Kidney capillary endothelial cell (primary cell): ENCODE results near the gene ASGR1.

ENCODE experiments used
- DNase-seq: peaks from one replicate; pipeline ENCODE4 v3.0.0-alpha.2; 2018; ENCODE audit warnings: low spot score

ASGR1 gene

DNA sequence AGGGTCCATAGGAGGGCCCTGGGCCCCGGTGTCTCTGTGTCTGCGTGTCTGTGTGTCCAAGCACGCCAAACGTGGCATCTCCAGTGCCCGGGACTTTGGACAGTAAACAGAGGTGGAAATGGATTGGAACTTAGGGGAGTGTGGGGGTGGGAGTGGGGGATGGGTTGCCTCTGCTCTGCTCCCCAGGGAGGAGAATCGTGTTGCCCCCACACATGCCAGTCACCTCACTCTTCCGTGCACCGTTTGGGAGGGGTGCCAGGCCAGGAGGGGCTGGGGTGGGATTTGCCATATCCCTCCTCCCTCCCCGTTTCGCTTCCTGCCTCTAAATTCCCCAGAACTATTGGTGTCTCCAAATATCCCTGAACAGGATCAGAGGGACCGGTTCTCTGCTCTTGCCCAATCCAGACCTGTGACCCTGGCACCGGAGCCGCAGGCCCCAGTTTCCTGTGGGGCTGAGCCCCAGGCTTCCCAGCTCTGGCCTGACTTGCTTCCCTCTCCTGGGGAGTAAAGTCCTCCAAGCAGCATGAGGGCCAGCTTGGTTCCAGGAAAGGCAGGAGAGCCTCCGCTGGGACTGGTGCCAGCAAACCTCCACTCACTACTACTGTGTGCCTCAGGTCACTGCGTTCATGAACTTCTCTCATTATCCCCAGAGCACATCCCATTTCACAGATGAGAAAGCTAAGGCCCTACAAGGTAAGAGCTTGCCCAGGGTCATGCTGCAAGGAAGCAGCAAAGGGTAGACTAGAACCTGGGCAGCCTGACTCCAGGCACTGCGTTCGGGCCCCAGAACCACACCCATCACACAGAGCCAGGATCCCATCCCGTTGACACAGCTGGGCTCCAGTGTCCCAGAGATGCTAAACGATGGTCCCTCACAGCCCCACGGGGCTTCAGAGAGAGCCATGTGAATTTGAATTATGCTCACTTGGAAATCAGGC, at the start of gene ASGR1:
ASGR1 (minus strand) TSS at position 54 of the 938 bp plus-strand sequence. CDS start 807 bp downstream, outside the sequence.
- DNase-seq: no peak

- DNase-seq: no peak
Measured at GRCh38 chr17:7228920-7229319, 49.8 kb upstream of the ASGR1 start.

DNA sequence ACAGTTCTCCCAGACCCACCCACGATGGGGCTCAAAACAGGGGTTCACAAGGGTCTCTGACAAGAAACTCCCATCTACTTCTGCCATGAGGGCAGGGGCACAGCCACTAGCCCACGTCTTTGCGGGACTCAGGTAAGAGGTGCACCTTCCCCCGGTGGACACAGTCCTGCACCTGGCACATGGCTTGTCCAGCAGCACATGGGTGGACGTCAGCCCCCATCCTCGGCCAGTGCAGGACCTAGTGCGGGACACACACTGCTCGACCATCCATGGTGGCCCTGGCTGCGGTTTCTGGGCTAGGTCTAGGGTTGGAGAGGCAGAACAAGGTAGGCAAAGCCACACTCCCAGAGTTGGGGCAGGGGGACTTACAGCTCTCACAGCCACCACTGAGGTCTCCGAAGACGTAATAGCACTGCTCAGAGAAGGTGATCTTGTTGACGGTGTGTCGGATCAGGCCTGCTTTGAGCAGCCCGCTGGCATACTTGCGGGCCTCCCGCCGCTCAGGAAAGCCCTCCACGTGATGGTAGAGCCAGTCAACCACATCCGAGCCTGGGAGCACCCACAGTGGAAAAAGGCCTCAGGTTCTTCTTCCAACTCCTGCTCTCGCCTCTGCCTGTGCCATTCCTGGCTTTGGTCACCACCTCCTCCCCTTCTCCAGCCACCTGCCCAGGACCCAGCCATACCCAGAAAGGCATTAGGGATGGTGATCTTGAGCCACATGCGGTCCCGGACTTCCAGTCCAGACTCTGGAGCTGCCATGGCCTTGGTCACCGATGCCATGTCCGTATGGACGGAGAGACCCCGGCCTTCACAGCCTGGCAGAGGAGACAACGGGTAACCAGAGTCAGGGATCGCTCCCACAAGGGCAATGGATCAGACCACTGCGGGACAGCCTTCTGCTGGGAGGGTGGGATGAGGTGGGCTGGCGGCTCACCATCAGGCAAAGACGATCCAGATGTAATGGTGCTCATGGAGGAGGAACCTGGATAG, 47.8 kb upstream of the ASGR1 start:
- no peak for DNase-seq

DNA sequence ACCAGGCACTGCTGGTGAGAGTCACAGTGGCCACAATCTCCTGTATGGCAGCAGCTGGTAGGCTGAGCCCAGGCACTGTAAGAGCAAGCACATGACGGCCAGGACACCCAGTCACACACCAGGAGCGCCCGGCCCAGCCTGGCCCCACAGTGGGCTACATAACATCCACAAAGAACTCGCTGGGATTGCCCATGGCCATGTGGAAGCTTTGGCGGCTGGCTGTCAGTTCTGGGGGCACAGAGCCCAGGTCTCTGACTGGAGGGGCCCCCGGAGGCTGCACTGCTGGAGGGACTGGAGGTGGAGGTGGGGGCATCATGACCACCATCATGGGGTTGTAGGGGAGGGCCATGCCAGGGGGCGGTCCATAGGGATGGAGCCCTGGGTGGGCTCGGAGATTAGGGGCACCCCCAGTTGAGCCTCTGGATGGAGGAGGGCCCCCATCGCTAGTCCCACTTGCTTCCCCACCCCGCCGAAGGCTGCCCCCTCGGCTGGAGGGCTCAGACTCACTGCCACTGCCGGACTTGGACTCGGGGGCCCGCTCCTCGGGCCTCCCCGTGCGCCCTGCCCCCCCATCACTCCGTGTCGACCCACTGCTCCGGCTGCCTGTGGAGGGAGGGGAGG, 46.7 kb upstream of the ASGR1 start:
- no peak for DNase-seq

GRCh38 chr17:7224661-7225111, 45.5 kb upstream of the ASGR1 start:
- DNase-seq: no peak

DNA sequence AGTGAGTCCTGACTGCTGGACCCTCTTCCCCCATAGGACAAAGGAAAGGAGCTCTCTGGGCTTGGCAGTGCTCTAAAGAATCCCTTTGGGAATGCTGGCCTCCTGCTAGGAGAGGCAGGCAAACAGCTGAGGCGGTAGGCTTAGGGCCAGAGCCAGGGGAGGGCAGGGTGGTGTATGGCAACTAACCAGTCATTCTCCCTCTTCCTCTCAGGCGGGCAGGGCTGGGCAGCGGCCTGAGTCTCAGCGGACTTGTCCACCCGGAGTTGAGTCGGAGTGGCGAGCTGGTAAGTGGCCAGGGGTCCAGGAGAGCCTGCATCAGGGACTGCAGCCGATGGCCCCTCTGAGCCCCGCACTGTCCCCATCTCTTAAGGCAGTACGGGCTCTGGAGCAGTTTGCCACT, 44.9 kb upstream of the ASGR1 start:
- DNase-seq: no peak

- no peak for DNase-seq
Measured at GRCh38 chr17:7223375-7223774, 44.2 kb upstream of the ASGR1 start.

- DNase-seq: no peak
Measured at GRCh38 chr17:7222972-7223292, 43.8 kb upstream of the ASGR1 start.

DNA sequence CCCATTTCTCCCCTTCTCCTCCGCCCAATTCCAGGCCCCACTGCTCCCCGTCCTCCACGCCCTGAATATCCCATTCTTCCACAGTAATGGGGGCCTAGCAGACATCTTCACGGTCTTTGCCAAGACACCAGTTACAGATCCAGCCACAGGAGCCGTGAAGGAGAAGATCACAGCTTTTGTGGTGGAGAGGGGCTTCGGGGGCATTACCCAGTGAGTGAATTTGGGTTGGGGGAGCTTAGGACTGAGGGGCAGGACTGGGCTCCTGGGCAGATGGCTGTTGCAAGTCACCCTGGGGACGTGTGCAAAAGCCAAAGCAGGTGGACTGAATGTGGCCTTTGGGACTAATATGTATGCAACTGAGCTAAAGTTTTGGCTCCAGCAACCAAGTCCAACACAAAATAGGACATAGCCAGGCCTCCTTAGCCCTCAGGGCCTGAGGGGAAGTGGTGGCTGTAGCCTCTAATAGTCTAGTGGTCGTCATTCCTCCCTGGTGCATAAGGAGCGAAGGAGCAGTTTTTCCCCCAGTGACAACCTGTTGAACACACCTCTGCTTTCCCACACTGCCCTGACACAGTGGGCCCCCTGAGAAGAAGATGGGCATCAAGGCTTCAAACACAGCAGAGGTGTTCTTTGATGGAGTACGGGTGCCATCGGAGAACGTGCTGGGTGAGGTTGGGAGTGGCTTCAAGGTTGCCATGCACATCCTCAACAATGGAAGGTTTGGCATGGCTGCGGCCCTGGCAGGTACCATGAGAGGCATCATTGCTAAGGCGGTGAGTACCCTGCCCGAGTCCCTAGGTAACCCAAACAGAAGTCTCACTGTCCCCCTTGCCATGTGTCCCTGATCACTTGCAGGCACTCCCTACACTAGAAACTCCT, 43.2 kb upstream of the ASGR1 start:
- no peak for DNase-seq

GRCh38 chr17:7221278-7222092, 42.3 kb upstream of the ASGR1 start:
- DNase-seq: no peak

- no peak for DNase-seq
Measured at GRCh38 chr17:7220593-7221277, 41.6 kb upstream of the ASGR1 start.

DNA sequence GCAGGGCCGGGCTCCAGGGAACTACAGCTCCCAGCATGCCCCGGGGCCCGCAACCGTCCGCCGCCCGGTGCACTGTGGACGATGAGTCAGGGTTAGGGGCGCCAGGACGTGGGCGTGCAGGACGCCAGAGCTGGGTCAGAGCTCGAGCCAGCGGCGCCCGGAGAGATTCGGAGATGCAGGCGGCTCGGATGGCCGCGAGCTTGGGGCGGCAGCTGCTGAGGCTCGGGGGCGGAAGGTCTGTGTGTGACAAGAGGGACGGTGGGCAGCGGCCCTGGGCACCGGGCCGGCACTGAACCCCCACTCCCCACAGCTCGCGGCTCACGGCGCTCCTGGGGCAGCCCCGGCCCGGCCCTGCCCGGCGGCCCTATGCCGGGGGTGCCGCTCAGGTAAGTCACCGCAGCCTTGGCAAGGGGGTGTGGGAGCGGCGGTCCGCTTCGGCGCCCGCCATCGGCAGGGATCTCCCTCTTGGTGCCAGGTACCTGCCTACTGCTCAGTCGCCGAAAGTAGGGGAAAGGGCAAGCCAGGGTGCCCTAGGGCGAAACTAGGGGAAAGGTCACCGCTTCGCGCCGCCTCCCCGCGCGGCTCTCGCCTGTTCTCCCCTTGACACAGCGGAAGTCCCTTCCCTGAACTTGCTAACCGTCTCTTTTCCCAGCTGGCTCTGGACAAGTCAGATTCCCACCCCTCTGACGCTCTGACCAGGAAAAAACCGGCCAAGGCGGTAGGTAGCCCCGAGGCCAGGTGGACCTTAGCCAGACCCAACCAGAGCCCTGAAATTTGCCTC, 40.8 kb upstream of the ASGR1 start, which contains the start of the genes ACADVL and DLG4:
ACADVL (plus strand) TSS at position 127 of the 781 bp plus-strand sequence; CDS start at position 174, 47 bp downstream.
DLG4 (minus strand) TSS at position 25 of the 781 bp plus-strand sequence.
- DNase-seq: no peak

GRCh38 chr17:7219229-7219811, 40.1 kb upstream of the ASGR1 start:
- no peak for DNase-seq

GRCh38 chr17:7218758-7219157, 39.6 kb upstream of the ASGR1 start:
- no peak for DNase-seq

- DNase-seq: no peak
Measured at GRCh38 chr17:7218166-7218565, 39.0 kb upstream of the ASGR1 start.

DNA sequence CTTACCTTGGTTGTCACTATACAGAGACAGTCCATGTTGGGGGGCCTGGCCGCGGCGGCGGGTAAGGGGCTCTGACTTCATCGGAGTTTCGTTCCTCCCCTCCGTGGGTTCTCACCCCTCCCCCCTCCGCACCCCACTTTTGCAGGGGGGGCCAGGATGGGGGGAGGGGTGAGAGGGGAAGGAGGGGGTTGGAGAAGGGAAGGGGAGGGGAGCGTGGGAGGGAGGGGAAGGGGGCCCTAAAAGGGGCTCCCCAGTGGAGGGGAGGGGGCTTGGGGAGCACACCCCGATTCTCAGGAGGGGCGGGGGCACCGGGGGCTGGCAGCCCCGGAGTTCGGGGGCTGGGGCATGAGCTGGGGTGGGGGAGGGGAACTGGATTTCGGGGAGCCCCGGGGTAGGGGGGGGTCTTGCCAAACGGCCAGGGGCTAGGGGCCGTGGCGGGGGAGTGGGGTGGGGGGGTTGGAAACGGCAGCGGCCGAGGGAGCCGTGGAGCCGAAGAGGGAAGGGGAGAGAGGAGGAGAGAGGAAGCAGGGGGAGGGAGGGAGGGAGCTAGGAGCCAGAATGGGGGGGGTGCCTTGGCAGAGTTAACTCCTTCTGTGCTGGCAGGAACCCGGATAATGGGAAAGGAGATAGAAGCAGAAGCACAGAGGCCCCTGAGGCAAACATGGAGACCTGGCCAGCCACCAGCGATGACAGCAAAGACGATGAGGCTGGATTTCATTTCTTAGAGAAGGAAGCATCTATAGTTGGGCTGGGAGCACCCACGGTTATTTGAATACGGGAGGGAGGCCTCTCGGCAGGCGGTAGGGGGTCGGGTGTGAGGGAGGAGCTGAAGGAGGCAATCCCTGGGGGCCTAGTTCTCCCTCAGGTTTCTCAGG, 38.2 kb upstream of the ASGR1 start:
- DNase-seq: no peak
